K562 (cell line): ENCODE measurements around the gene BRCA1. TPM values are rescaled to one million over a fixed set of nuclear protein-coding genes. Genes with fewer than 3 reads are reported as not detected.

Experiments used
- ATAC-seq: fragments of 200-7000 bp; cut with Tn5 transposase; 3 replicates; pipeline ENCODE4 v1.9.1; 2020; ENCODE audit warnings: moderate library complexity
- BruUV-seq: library from RNA; stranded (reverse); fragments of 400-500 nt; replicated peaks from 2 replicates; lab custom pipeline; 2021; lab: Mats Ljungman, UMichigan
- CTCF ChIA-PET: fragments of 300-600 bp; formaldehyde crosslinking; extraction: SDS; loops from one replicate; lab custom pipeline; 2021; ENCODE audit warnings: low intra/inter-chr PET ratio; lab: Yijun Ruan, JAX
- POLR2A ChIA-PET: fragments of 300-600, 350-650 bp; sonication (Branson Sonifier 250); formaldehyde crosslinking; extraction: SDS; loops from one replicate; lab custom pipeline; 2021; ENCODE audit warnings: antibody characterized with exemption, inconsistent platforms; lab: Yijun Ruan, JAX
- DNase-seq, 4 experiments: peaks; one replicate each; pipeline versions ENCODE4 v3.0.0 to v3.0.0-alpha.2; 2011 to 2018; ENCODE audit warnings: low spot score in 3 of 4, mixed read lengths in 3 of 4; ENCODE audit errors: extremely low read depth in 1 of 4
- FAIRE-seq: peaks from 2 replicates; lab custom pipeline; 2011; peaks lifted over from hg19 to GRCh38; lab: Jason Lieb, UNC
- H2AFZ ChIP-seq: 2 replicates; pipeline ENCODE4 v1.6.0; 2011; ENCODE audit warnings: low read depth, low read length, control low read depth, inconsistent platforms
- H3K27ac ChIP-seq: fragments of 200-600 bp; 3 replicates; pipeline ENCODE4 v1.8.0; 2011; ENCODE audit warnings: low read depth, mild to moderate bottlenecking, control low read depth, inconsistent platforms, low read length, moderate library complexity, mixed read lengths; ENCODE audit errors: extremely low read depth
- H3K27me3 ChIP-seq, 2 experiments: fragments of 300-600 bp in 1 of 2; 2 replicates in 1 of 2; 3 replicates in 1 of 2; pipeline versions ENCODE4 v1.6.0 to v1.8.0; 2011; ENCODE audit warnings: inconsistent platforms in 2 of 2, low read length in 2 of 2, mild to moderate bottlenecking in 1 of 2, mixed read lengths in 1 of 2, moderate library complexity in 1 of 2; ENCODE audit not compliant: control insufficient read depth in 2 of 2, insufficient read depth in 2 of 2
- H3K36me3 ChIP-seq: fragments of 300-600 bp; 3 replicates; pipeline ENCODE4 v1.8.0; 2011; ENCODE audit warnings: mild to moderate bottlenecking, low read length, inconsistent platforms; ENCODE audit not compliant: control insufficient read depth, insufficient read depth
- H3K4me1 ChIP-seq, 2 experiments: fragments of 200-600 bp in 1 of 2; replicated peaks in 1 of 2; 2 replicates in 1 of 2; 3 replicates in 1 of 2; pipeline versions ENCODE4 v1.5.1 to v1.8.0; 2011; ENCODE audit warnings: inconsistent platforms in 2 of 2, low read length in 2 of 2, mild to moderate bottlenecking in 1 of 2, mixed read lengths in 1 of 2, moderate library complexity in 1 of 2; ENCODE audit not compliant: control insufficient read depth in 2 of 2, insufficient read depth in 2 of 2
- H3K4me2 ChIP-seq: 2 replicates; pipeline ENCODE4 v1.6.1; 2011; ENCODE audit warnings: low read length, control low read depth, inconsistent platforms, mixed read lengths; ENCODE audit not compliant: insufficient read depth
- H3K4me3 ChIP-seq: fragments of 200-600 bp; sonication (generic), shearing (Covaris generic); 2 replicates; pipeline ENCODE4 v1.5.1; 2016; ENCODE audit warnings: control low read depth, inconsistent platforms
- H3K79me2 ChIP-seq: fragments of 200-600 bp; 3 replicates; pipeline ENCODE4 v1.8.0; 2011; ENCODE audit warnings: low read length, inconsistent platforms; ENCODE audit not compliant: control insufficient read depth, insufficient read depth
- H3K9ac ChIP-seq, 2 experiments: 2 replicates each; pipeline versions ENCODE4 v1.6.0 to v1.6.1; 2011; ENCODE audit warnings: low read depth in 2 of 2, low read length in 2 of 2, control low read depth in 1 of 2, inconsistent platforms in 1 of 2, mild to moderate bottlenecking in 1 of 2, mixed read lengths in 1 of 2; ENCODE audit not compliant: insufficient read depth in 1 of 2
- H3K9me1 ChIP-seq: one replicate; pipeline ENCODE4 v1.6.0; 2011; ENCODE audit warnings: inconsistent platforms, mild to moderate bottlenecking, low read length, moderate library complexity; ENCODE audit not compliant: control insufficient read depth, insufficient read depth
- H3K9me3 ChIP-seq: replicated peaks from 2 replicates; pipeline ENCODE4 v1.5.1; 2011; ENCODE audit warnings: low read depth, low read length, inconsistent platforms; ENCODE audit not compliant: control insufficient read depth, insufficient read depth
- H4K20me1 ChIP-seq: replicated peaks from 2 replicates; pipeline ENCODE4 v1.6.1; 2011; ENCODE audit warnings: low read length, inconsistent platforms, mixed read lengths; ENCODE audit not compliant: control insufficient read depth, insufficient read depth
- BDP1 ChIP-seq: IDR thresholded peaks from 3 replicates; pipeline ENCODE4 v1.6.1; 2011; ENCODE audit not compliant: insufficient read length, insufficient read depth
- CCNT2 ChIP-seq: IDR thresholded peaks from 2 replicates; pipeline ENCODE4 v1.6.1; 2011; ENCODE audit warnings: borderline replicate concordance, low read depth, mild to moderate bottlenecking, moderate library complexity, mixed read lengths, low read length; ENCODE audit not compliant: insufficient read length; ENCODE audit errors: extremely low read depth
- CREB3L1 ChIP-seq: fragments of 450-650 bp; IDR thresholded peaks from 2 replicates; pipeline ENCODE4 v1.6.1; 2014; ENCODE audit warnings: low read depth, mild to moderate bottlenecking, moderate library complexity, borderline replicate concordance
- E2F8 ChIP-seq: fragments of 450-650 bp; IDR thresholded peaks from 2 replicates; pipeline ENCODE4 v1.7.1; 2018; ENCODE audit warnings: mild to moderate bottlenecking, low read depth; ENCODE audit not compliant: partially characterized antibody
- FIP1L1 ChIP-seq: fragments of 200-400 bp; formaldehyde crosslinking; IDR thresholded peaks from 2 replicates; pipeline ENCODE4 v1.6.1; 2018; ENCODE audit warnings: mild to moderate bottlenecking, low read depth, low read length; ENCODE audit not compliant: poor library complexity, severe bottlenecking
- SMARCE1 ChIP-seq: fragments of 450-650 bp; IDR thresholded peaks from 2 replicates; pipeline ENCODE4 v1.7.1; 2016; ENCODE audit warnings: mild to moderate bottlenecking
- ZNF583 ChIP-seq: fragments of 250-450 bp; sonication (Bioruptor Pico); IDR thresholded peaks from 2 replicates; pipeline ENCODE4 v1.4.0; 2020
- WGBS: fragments of 100-300 bp; shearing (Covaris generic); methylation state at CpG from one replicate; pipeline ENCODE4 v1.1.6; 2016; ENCODE audit warnings: low coverage, mixed read lengths; ENCODE audit not compliant: insufficient coverage; ENCODE audit errors: missing lambda C conversion rate; 5-methylcytosine and 5-hydroxymethylcytosine counted together
- in situ Hi-C: fragments of 300-500 bp; cut with MboI; formaldehyde crosslinking; loops from 4 replicates; pipeline ENCODE4 v1.15.0; 2018; ENCODE audit warnings: inconsistent platforms, mixed read lengths
- intact Hi-C: fragments of 100-400 bp; cut with micrococcal nuclease; formaldehyde crosslinking; loops from 2 replicates; pipeline ENCODE4 v1.14.2; 2022
- polyA plus RNA-seq, 8 experiments: library from polyadenylated mRNA; depleted of rRNA in 4 of 8; stranded (reverse) in 5 of 8; unstranded in 3 of 8; fragments of >200 nt; fragmentation: Nextera tagmentation in 2 of 8; fragmentation: Illumina TruSeq in 1 of 8; extraction: Ambion mirVana in 2 of 8; extraction: Trizol in 1 of 8; gene quantifications; 2 replicates each; pipeline versions ENCODE4 v1.2.1 to v1.2.3, GENCODE V29; 2011 to 2014; ENCODE audit warnings: inconsistent platforms in 1 of 8, missing spikeins in 1 of 8
- total RNA-seq, 7 experiments: library from RNA; depleted of rRNA in 6 of 7; stranded (reverse); fragments of >200 nt in 6 of 7; fragmentation: Illumina TruSeq in 2 of 7; extraction: Trizol in 2 of 7; gene quantifications; 2 replicates each; pipeline versions ENCODE4 v1.2.1 to v1.2.3, GENCODE V29; 2011 to 2021; ENCODE audit warnings: low replicate concordance in 1 of 7

Gene BRCA1
- total and polyA plus RNA-seq, 9 of the 15 experiments (the other 6 are each of a cell fraction or from before 2014, with no cell fraction given) = 25.9 to 95.3 (median 62.3) TPM

GRCh38 chr17:43114151-43114552 lies 11.0 kb downstream of the BRCA1 start:
- intact Hi-C loops (no loop called here), in situ Hi-C loops (no loop called here)
- CTCF ChIA-PET = no interaction called here
- Histone ChIP-seq H3K27ac (no peak overlapping the region), H3K36me3 (peaks cover 51% of the 10 kb centered on the region), H3K9me3 (no peaks in the 10 kb centered on the region), H3K9ac (no peak overlapping the region), H3K4me2 (no peak overlapping the region), H2AFZ (no peak overlapping the region), H3K4me1 (no peaks in the 10 kb centered on the region), H4K20me1 (no peaks in the 10 kb centered on the region), H3K4me3 (no peak overlapping the region), H3K9me1 (no peaks in the 10 kb centered on the region), H3K79me2 (no peaks in the 10 kb centered on the region), H3K27me3 (no peaks in the 10 kb centered on the region)
- DNase-seq = no peak
- no TSS peak for BruUV-seq
- 88% methylated on average over 2 of the region's 2 CpGs for WGBS
- POLR2A ChIA-PET = interaction anchor here (0.6 to 2.8 kb wide), 3 partner anchors 57 to 202 kb away, joined by 3 to 11 read pairs (median 4); no protein-coding TSS in a partner anchor
- no peak for ATAC-seq
- FAIRE-seq = no peak
- no peak for TF ChIP-seq CCNT2
- TF ChIP-seq ZNF583 (CRISPR knock-in tag) = no peak
- no peak for TF ChIP-seq SMARCE1

- no peak overlapping the region for H3K4me2 ChIP-seq
- no peak for DNase-seq
- H3K9me3 ChIP-seq = no peaks in the 10 kb centered on the region
- FAIRE-seq = no peak
- no peaks in the 10 kb centered on the region for H3K4me1 ChIP-seq
- peaks cover 74% of the 10 kb centered on the region for H3K36me3 ChIP-seq
- no peaks in the 10 kb centered on the region for H3K9me1 ChIP-seq
- no peaks in the 10 kb centered on the region for H3K79me2 ChIP-seq
- no peak for ATAC-seq
- no peak overlapping the region for H3K4me3 ChIP-seq
- H3K27me3 ChIP-seq = no peaks in the 10 kb centered on the region
- H3K9ac ChIP-seq = no peak overlapping the region
- POLR2A ChIA-PET = no interaction called here
- H2AFZ ChIP-seq = no peak overlapping the region
- H3K27ac ChIP-seq = no peak overlapping the region
- in situ Hi-C loops = no loop called here
- no peak for TF ChIP-seq CREB3L1
- no peak for TF ChIP-seq FIP1L1
- no peak for TF ChIP-seq E2F8
- no peak for TF ChIP-seq BDP1
- TF ChIP-seq, all 486 proteins: peak for 0
- CTCF ChIA-PET = no interaction called here
- intact Hi-C loops = no loop called here
- 88% methylated on average over 1 of the region's 1 CpG for WGBS
- BruUV-seq = no TSS peak
- H4K20me1 ChIP-seq = no peaks in the 10 kb centered on the region
Measured at GRCh38 chr17:43106552-43106951, 18.6 kb downstream of the BRCA1 start.
